Measurements from ENCODE around the gene MYO9B.

DNA sequence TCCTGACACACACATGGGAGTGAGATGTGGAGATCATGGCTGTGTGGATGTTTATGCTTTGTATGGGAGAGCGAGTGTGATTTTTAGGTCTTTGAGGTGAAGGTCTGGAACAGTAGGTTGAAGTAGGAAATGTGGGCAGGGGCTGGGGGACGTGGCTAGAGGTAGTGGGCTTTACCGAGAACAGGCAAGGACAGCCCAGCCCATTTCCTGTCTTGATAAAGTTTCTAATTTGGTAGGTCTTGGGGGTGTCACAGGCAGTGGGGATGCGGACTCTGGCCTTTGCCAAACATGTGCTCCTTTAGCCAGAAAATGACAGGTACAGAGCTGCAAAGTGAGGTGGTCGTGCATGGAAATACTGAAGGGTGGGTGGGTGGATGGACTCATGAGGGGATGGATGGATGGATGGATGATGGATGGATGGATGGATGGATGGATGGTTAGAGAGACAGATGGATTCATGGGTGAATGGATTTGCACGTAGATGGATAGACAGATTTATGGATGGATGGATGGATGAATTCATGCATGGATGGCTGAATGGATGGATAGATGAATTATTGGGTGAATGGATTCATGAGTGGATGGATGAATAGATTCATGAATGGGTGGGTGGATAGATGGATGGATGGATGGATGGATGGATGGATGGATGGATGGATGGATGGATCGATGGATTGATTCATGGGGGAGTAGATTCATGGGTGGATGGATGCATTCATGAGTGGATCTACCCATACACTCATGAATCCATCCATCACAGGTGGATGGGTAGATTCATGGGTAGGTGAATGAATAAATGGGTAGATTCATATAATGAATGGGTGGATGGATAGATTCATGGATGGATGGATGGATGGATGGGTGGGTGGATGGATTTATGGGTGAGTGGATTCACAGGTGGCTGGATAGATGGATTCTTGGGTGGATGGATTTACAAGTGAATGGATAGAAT, 70.2 kb downstream of the MYO9B start:
- no peak for TF ChIP-seq EP300 (IDR thresholded peaks at IDR 0.05)
- TF ChIP-seq, protein P1, sequence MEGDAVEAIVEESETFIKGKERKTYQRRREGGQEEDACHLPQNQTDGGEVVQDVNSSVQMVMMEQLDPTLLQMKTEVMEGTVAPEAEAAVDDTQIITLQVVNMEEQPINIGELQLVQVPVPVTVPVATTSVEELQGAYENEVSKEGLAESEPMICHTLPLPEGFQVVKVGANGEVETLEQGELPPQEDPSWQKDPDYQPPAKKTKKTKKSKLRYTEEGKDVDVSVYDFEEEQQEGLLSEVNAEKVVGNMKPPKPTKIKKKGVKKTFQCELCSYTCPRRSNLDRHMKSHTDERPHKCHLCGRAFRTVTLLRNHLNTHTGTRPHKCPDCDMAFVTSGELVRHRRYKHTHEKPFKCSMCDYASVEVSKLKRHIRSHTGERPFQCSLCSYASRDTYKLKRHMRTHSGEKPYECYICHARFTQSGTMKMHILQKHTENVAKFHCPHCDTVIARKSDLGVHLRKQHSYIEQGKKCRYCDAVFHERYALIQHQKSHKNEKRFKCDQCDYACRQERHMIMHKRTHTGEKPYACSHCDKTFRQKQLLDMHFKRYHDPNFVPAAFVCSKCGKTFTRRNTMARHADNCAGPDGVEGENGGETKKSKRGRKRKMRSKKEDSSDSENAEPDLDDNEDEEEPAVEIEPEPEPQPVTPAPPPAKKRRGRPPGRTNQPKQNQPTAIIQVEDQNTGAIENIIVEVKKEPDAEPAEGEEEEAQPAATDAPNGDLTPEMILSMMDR (IDR thresholded peaks at IDR 0.05): no peak
- no peak for TF ChIP-seq POLR2AphosphoS5 (IDR thresholded peaks at IDR 0.05)
- no peak for TF ChIP-seq POLR2A (IDR thresholded peaks at IDR 0.05)

Data from sigmoid colon (tissue), 4 donors.